GM18526 (cell line): ENCODE data around the gene HNF1B.

Source experiments
- POLR2A ChIP-seq: IDR thresholded peaks from 3 replicates; pipeline ENCODE4 v1.6.1; 2011; ENCODE audit not compliant: insufficient read length; ENCODE audit errors: extremely low read depth

The HNF1B gene

DNA sequence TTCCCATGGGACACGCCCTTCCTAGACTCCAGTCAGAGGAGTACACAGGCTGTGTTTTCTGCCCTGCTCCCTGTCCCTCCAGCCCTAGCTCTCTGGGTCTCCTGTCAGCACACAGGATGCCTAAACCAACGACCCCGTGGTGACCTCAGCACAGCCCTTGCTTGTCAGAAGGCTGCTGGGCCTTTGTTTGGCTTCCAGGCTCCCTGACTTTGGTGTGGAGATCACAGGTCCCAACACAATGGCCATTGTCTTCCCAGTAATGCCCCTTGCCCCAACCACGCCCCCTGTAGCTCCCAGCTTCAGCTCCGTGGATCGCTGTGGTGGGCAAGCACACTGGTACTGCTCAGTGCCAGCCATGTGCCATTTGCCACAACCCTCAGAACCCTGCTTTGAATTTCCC lies 15.0 kb downstream of the HNF1B start:
- TF ChIP-seq POLR2A, result no peak

DNA sequence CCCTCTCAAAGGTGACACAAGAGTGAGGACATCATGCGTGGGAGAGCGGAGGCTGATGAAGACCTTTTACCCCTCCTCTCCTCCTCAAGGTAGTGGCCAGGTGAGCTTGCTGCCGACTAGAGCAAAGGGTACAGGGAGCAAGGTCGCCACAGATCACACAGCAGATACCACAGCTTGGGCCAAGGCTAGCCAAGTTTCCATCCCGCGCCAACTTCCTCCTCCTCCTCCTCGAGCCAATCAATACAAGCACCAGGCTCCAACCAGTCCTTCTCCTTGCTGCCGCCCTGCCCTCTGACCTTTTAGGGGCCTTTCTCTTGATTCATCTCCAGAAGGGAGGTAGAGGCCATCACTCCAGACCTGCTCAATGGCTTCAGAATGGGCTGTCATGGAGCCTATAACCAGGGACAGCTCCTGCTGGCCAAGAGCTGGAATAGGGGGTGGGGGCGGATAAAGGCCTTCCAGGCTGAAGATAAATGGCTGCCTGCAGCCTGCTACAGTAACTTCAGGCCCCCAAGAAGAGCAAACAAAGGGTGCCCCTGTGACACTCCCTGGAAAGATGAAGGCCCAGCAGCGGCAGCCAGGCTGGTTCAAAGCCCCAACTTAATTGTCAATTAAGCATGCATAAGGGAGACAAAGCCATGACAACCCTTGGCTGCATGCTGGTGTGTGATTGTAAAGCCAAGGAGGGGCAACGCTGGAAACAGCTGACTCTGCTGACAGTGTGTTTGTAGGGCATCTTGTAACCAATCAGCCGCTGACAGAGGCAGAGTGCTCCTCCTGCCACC lies 17.8 kb downstream of the HNF1B start:
- no peak for TF ChIP-seq POLR2A

DNA sequence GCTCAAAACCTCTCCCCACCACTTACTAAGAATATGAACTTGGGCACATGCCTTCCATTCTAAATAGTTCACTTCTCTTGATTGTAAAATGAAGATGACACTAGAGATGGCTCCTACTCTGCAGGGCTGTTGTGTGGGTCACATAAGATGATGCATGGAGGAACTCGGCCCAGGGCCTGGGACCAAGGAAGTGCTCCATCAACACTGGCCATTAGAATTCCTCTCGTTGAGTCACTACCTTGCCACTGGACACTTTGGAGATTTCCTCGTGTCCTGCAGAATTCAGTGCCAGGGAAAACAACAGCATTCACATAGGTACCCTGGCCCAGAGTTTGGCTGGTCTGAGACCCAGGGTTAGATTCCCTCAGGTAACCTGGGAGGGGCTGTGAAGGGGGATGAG lies 18.6 kb downstream of the HNF1B start:
- no peak for TF ChIP-seq POLR2A

DNA sequence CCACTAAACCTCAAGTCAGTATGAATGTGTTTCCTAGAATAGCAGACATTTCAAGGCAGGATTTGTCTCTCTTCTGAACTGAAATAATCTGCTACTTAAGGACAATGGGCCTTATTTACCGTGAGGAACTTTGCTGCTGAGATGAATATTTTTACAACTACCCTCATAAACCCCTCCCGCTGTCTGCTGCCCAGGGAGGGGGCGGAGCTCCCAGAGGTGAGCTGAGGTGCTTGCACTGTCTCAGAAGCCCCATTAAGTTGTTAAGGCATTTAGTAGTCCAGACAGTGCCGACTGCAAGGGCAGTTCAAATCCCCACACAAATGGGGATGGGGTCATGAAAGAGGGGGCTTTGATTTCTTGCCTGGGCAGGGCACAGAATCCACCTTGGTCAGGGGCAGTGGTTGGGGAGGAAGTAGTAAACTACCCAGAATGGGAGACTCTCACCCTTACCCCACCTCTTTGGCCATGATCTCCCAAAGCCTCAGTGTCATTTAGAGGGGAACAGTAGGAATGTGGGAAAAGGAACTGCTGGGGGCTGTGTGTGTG lies 19.2 kb downstream of the HNF1B start:
- TF ChIP-seq POLR2A, result no peak

DNA sequence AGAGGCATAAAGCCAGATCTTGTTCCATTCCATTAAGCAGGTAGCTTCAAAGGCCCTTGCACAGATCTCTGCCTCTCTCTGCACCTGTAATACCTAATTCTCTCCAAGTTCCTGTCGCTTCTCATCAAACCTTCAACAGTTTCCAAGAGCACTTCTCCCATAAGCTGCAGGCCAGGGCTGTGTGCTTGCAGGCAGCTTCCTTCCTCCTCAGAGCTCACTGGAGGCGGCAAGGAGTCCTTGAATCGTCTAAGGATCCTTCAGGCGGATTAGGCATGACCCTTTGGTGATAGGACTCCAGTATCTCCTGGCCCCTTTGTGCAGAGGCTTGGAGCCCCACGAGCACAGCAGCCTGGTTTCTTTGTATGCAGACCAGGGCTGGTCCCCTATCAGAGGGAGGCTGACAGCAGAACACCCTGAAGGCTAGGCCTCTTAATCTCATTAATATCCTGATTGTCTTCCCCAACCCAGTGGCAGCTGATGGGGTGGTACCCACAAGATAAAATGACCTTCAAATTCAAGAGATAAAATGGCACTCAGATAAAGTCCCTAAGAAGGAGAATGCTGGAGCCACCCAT lies 19.8 kb downstream of the HNF1B start:
- TF ChIP-seq POLR2A, result no peak

DNA sequence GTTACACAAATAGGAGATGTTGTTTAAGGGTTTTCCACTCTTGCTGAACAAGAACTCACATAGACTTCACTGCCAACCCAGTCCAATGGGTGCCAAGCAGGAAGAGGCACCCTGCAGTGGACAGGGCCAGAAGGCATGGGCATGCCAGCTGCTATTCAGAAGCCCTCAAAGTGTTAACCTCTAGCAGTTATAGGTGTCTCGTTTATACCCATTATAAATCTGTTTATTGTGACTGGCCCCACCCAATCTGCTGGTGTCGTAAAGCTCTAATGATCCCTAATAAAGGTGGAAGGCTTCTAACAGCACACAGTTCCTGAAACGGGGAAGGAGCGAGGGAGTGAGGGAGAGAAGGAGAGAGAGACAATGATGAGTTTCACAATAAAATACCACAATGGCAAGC lies 23.9 kb downstream of the HNF1B start:
- no peak for TF ChIP-seq POLR2A

DNA sequence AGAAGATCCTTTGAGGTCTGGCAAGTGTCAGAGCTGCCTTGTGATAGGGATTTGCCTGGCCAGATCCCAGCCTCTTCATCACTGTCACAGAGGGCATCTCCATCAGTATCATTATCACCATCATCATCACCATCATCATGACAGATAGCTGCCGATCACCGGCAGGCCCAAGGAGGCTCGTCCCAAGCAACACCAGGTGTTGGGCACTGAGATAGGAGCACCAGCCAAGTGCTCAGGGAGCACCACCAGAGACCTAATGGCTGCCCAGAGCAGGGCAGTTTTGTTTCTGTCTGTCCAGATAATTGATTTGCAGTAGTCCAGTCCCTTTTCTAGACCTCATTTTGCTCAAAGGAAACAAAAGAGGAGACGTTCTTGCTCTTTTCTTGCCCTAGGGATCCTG lies 25.0 kb downstream of the HNF1B start:
- no peak for TF ChIP-seq POLR2A

DNA sequence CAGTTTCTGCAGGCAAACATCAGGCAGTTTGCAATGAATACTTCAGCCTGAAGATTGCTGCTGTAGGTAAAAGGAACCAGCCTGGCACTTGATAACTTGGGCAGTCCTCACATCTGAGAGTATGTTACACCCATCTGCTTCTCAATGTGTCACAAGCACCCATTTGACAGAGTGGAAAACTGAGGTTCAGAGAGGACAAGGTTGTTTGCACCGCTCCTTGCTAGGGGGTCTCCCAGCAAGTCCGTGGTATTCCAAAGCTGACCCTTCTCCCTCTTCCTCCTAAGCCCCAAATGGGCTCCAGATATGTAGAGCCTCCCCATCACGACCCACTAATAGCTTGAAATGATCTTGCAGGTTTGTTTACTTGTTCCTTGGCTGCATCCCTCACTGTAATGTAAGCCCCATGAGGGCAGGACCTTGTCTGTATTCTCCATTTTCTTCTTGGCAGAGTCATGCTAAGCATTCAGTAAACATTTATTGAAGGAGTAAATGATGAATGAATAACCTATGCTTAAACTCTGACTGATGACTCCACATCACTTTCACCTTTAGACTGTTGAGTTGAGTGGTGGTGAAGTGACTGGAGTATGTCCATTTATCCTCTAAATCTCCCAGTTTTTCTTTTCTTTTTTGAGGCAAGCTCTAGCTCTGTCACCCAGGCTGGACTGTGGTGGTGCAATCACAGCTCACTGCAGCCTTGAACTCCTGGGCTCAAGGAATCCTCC lies 26.4 kb downstream of the HNF1B start:
- TF ChIP-seq POLR2A, result no peak

DNA sequence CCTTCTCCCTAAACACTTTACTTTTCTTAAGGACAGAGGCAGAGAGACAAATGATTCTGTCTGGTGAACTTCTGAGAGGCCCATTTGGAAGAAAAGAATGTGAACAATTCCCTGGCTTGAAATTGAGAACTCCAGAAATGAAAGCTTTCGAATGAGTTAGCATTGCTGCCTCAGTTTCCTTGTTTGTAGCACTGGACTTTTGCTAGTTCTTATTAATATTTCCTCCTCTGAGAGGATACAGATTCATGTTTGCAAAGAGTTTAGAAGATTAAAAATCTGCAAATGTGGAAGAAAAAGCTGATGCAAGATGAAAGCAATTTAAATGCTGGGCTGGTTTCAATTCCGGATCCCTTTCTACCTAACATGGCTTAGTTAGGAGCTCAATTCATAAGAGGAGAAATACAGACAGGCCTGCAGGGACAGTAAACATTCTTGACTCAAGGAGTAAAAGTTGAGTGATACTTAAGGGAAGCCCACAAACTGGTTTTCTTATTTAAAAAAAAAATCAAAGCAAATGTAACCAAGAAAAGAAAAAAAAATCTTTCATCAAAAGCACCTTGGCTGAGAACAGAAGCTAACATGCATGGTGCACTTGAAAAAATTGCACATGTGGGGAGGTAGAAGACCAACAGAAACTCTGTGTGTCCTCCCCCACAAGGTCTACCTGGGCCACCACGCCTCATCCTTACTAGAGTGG lies 27.1 kb downstream of the HNF1B start:
- TF ChIP-seq POLR2A, result no peak

DNA sequence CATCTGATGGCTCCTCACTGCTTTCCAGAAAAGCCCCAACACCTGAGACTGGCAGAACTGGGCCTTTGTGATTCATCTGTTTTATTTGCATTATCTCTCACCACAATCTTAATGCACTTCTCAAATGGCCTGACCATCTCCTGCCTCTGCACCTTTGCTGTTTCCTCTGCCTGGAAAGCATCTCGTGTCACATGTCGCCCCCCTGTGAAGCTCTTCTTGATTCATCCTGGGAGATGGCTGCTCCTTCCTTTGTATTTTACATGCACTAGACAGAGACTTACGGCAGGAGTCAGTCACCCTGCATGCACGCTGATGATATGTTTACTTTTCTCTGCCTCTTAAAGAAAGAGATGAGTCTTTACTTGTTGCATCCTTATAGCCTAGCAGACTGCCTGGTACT lies 30.0 kb downstream of the HNF1B start:
- TF ChIP-seq POLR2A, result no peak

DNA sequence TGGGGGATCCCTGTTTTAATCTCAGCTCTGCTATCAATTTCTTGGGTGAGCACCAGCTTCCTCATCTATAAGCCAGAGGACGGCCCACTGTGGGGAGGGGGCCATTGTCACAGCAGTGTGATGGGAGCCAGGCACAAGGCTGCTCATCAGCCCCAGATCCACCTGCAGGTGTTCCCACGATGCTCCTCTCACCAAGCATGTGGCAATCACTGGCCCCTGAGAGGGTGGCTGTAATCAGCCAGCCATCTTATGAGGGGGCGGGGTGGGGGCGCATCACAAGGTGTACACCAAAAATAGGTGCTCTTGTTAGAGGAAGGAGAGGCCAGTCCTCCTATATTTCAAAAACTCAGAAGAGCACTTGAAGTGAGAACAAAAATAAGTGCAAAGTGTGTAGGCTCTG lies 31.2 kb downstream of the HNF1B start:
- TF ChIP-seq POLR2A, result no peak

DNA sequence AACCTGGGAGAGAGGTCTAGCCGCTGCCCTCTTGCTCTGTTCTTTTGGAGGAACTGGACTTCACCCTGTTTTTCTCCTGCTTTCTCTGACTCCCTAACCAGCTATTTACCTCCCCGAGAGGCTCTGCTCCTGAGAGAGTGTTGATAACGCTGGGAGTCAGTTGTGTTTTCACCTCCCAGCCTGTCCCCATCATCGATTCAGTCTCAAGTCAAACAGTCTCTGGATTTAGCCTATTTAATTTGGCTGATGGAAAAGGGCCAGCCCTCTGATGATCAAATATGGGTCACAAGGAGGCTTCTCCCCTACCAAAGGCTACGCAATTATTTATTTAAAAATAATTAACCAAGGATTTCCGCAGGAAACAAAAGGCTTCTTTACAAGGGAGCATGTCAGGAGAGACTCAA lies 31.8 kb downstream of the HNF1B start:
- TF ChIP-seq POLR2A, result no peak

DNA sequence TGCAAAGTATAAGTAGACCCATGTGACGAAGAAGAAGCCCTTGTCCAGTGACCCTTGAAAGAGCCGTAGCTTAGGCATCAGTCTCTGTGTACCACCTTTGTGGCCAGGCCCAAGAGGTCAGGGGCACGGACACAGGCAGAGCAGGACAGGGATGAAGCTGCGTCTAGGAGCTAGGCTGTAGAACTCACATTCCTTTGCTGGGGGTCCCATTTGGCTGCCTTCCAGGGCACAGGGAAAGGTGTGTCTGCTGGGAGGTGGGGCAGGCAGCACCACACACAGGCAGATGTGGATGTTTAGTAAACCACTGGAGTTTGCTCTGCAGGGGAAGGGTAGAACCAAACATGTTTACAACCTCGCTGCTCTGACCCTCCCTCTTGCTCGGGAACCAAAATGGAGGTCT lies 33.7 kb downstream of the HNF1B start:
- TF ChIP-seq POLR2A, result no peak

DNA sequence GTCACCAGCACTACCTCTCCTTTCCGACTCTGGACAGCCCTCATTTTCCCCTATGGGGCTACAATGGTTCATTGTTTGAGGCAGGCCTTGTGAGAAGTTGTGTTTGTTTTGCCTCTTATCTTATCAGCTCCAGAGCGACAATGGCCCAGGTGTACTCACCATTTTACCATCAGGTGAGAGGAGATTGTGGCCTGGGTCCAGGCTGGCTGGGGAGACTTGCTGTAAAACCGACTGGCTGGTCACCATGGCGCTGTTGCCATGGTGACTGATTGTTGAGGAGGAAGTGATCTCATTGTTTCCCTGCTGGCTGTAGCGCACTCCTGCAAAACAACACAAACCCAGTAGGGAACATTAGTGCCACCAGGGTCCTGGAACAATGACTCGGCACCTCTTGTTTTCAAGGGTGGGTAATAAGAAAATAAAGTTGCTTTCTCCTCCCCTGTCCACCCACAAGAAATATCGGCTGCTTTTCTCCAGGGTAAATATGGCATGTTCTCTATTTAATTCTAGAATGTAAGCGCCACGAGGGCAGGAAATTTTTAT lies 34.4 kb downstream of the HNF1B start:
- no peak for TF ChIP-seq POLR2A

DNA sequence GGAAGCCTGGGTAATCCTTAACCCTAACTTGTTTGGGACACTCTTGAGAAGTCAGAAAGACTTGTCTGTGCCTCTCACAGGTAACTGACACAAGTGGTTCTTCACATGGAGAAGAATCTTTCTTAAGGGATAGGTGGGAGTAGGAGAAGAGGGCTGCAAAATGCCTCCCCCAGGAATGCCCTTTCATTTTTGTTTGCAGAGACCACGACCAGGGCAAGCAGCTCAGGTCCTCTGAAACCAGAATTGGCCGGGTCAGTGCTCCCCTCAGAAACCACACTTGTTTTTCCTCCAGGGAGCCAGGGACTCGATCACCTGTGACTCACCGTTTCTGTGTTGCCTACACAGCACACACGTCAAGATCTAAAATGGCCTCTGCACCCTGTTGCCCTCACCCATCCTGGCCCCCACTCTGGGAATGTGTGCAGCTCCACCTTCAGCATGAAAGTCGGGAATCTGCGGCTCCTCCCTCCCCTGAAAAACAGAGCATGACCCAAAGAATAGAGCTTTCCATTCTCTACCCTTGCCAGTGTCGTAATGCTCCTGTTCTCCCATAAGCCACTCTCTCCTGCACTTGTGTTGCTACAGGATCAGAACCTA lies 36.1 kb downstream of the HNF1B start:
- TF ChIP-seq POLR2A, result no peak
